Neuronal stem cell (in vitro differentiated cells): ENCODE measurements around the gene GSTM1.
A peak's percentile ranks its signal among the peaks of the same experiment; 100 is the strongest.

ENCODE experiments used
- DNase-seq: peaks from one replicate; pipeline ENCODE4 v3.0.0-alpha.2; 2013; ENCODE audit warnings: low spot score
- H2AFZ ChIP-seq: one replicate; pipeline ENCODE4 v1.6.1; 2013; ENCODE audit warnings: mild to moderate bottlenecking, low read length, inconsistent platforms
- H2AK5ac ChIP-seq: 2 replicates; pipeline ENCODE4 v1.6.1; 2013; ENCODE audit warnings: low read depth, mild to moderate bottlenecking, inconsistent platforms, low read length, moderate library complexity, mixed read lengths
- H2BK120ac ChIP-seq: 2 replicates; pipeline ENCODE4 v1.6.1; 2013; ENCODE audit warnings: low read depth, mild to moderate bottlenecking, inconsistent platforms, low read length, moderate library complexity, mixed read lengths
- H2BK12ac ChIP-seq: one replicate; pipeline ENCODE4 v1.6.1; 2013; ENCODE audit warnings: low read length, inconsistent platforms
- H2BK15ac ChIP-seq: 2 replicates; pipeline ENCODE4 v1.6.1; 2013; ENCODE audit warnings: mild to moderate bottlenecking, low read length, inconsistent platforms, mixed read lengths
- H2BK5ac ChIP-seq: one replicate; pipeline ENCODE4 v1.6.1; 2013; ENCODE audit warnings: inconsistent platforms, mild to moderate bottlenecking, low read length, moderate library complexity
- H3K14ac ChIP-seq: one replicate; pipeline ENCODE4 v1.6.1; 2013; ENCODE audit warnings: low read length, inconsistent platforms
- H3K18ac ChIP-seq: 2 replicates; pipeline ENCODE4 v1.6.1; 2013; ENCODE audit warnings: low read length, inconsistent platforms
- H3K23ac ChIP-seq: 2 replicates; pipeline ENCODE4 v1.6.1; 2013; ENCODE audit warnings: low read depth, mild to moderate bottlenecking, mixed read lengths, low read length, inconsistent platforms; ENCODE audit not compliant: poor library complexity
- H3K27ac ChIP-seq: replicated peaks from 3 replicates; pipeline ENCODE4 v1.5.1; 2013; ENCODE audit warnings: low read length, inconsistent platforms
- H3K27me3 ChIP-seq, 3 experiments: 2 replicates each; pipeline ENCODE4 v1.6.1; 2013; ENCODE audit warnings: low read length in 3 of 3, mild to moderate bottlenecking in 2 of 3, inconsistent platforms in 1 of 3, low read depth in 1 of 3, mixed read lengths in 1 of 3, moderate library complexity in 1 of 3; ENCODE audit not compliant: control insufficient read depth in 3 of 3, insufficient read depth in 3 of 3
- H3K36me3 ChIP-seq, 2 donors: replicated peaks in 1 of 2; 2 replicates each; pipeline ENCODE4 v1.6.1; 2013; ENCODE audit warnings: low read length in 2 of 2; ENCODE audit not compliant: control insufficient read depth in 2 of 2, insufficient read depth in 2 of 2
- H3K4ac ChIP-seq: 2 replicates; pipeline ENCODE4 v1.6.1; 2013; ENCODE audit warnings: inconsistent platforms, mild to moderate bottlenecking, low read length, moderate library complexity
- H3K4me1 ChIP-seq, 2 donors: 1 replicate in 1 of 2; 2 replicates in 1 of 2; pipeline ENCODE4 v1.6.1; 2013; ENCODE audit warnings: low read length in 2 of 2, low read depth in 1 of 2; ENCODE audit not compliant: control insufficient read depth in 2 of 2, insufficient read depth in 1 of 2
- H3K4me2 ChIP-seq: one replicate; pipeline ENCODE4 v1.6.1; 2013; ENCODE audit warnings: mild to moderate bottlenecking, low read length, inconsistent platforms; ENCODE audit not compliant: insufficient read depth, poor library complexity, severe bottlenecking
- H3K4me3 ChIP-seq, 2 donors: 2 replicates each; pipeline ENCODE4 v1.5.1; 2013; ENCODE audit warnings: low read length in 2 of 2, mild to moderate bottlenecking in 2 of 2, inconsistent platforms in 1 of 2, moderate library complexity in 1 of 2
- H3K79me1 ChIP-seq: one replicate; pipeline ENCODE4 v1.6.1; 2013; ENCODE audit warnings: low read depth, mild to moderate bottlenecking, inconsistent platforms, low read length, moderate library complexity
- H3K9ac ChIP-seq: one replicate; pipeline ENCODE4 v1.6.1; 2013; ENCODE audit warnings: mild to moderate bottlenecking, low read depth, low read length, inconsistent platforms; ENCODE audit not compliant: poor library complexity
- H3K9me3 ChIP-seq, 2 donors: replicated peaks in 1 of 2; 2 replicates each; pipeline versions ENCODE3 to v1.6.1; 2013; ENCODE audit warnings: low read length in 2 of 2, mild to moderate bottlenecking in 2 of 2, inconsistent platforms in 1 of 2, low read depth in 1 of 2, mixed read lengths in 1 of 2, moderate library complexity in 1 of 2; ENCODE audit not compliant: control insufficient read depth in 2 of 2, insufficient read depth in 1 of 2
- H4K8ac ChIP-seq: one replicate; pipeline ENCODE4 v1.6.1; 2013; ENCODE audit warnings: low read depth, mild to moderate bottlenecking, inconsistent platforms, low read length, moderate library complexity
- H4K91ac ChIP-seq: one replicate; pipeline ENCODE4 v1.6.1; 2013; ENCODE audit warnings: low read length, low read depth, mild to moderate bottlenecking, inconsistent platforms; ENCODE audit not compliant: poor library complexity
- WGBS, 2 donors: extraction: QIAGEN DNeasy Blood & Tissue Kit; methylation state at CpG; one replicate each; pipeline ENCODE4 v1.1.7; 2013; ENCODE audit warnings: missing lambda C conversion rate in 2 of 2, mixed read lengths in 1 of 2; ENCODE audit not compliant: insufficient read length in 2 of 2, insufficient replicate concordance in 1 of 2; ENCODE audit errors: extremely low coverage in 2 of 2; 5-methylcytosine and 5-hydroxymethylcytosine counted together

The GSTM1 gene

GRCh38 chr1:109657395-109657794, 30.2 kb upstream of the GSTM1 start:
- no CpG with 5 or more reads among the region's 4 CpGs for WGBS, 2 donors
- Histone ChIP-seq H3K4me1 (peaks cover 3 to 9% of the 10 kb centered on the region in 2 donors), H3K18ac (peak overlapping the region; percentile 30), H3K27ac (no peak overlapping the region), H4K91ac (no peak overlapping the region), H3K4me3 (no peak overlapping the region), H4K8ac (no peak overlapping the region), H2AK5ac (no peak overlapping the region), H2BK120ac (no peak overlapping the region), H3K27me3 (peaks cover 0 to 11% (median 3%) of the 10 kb centered on the region in 3 experiments), H3K4me2 (no peak overlapping the region), H2BK15ac (no peak overlapping the region), H3K23ac (no peak overlapping the region), H3K79me1 (no peaks in the 10 kb centered on the region), H2BK12ac (no peak overlapping the region), H3K36me3 (peaks cover 0 to 14% of the 10 kb centered on the region in 2 donors), H3K4ac (no peak overlapping the region), H3K9ac (no peak overlapping the region), H2BK5ac (no peak overlapping the region), H2AFZ (no peak overlapping the region), H3K14ac (no peak overlapping the region), H3K9me3 (no peaks in the 10 kb centered on the region)
- DNase-seq, result no peak

DNA sequence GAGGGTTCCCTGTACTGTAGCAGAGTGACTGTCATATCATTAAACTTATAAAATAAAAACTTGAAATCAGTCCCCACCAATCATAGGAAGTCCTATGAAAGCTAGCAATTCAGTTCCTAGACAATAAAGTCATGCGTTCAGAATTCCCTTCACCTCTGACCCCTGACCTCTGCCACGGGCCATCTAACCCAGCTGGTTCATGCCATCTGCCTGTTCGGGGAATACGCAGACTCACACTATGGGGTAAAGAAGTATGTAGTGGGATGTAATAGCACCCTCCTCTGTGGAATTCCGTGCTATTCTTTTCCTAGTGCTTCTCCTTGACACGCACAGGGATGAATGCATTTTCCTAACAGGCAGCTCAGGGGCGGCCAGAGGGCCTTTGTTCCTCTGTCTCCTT, 29.6 kb upstream of the GSTM1 start:
- Histone ChIP-seq H3K4ac (no peak overlapping the region), H3K27ac (no peak overlapping the region), H2BK12ac (no peak overlapping the region), H2AFZ (no peak overlapping the region), H3K4me3 (no peak overlapping the region), H3K18ac (no peak overlapping the region), H2AK5ac (no peak overlapping the region), H3K4me1 (peaks cover 3 to 9% of the 10 kb centered on the region in 2 donors), H4K8ac (no peak overlapping the region), H2BK5ac (no peak overlapping the region), H3K27me3 (peaks cover 0 to 11% (median 0%) of the 10 kb centered on the region in 3 experiments), H4K91ac (no peak overlapping the region), H3K23ac (no peak overlapping the region), H3K36me3 (peaks cover 0 to 14% of the 10 kb centered on the region in 2 donors), H3K79me1 (no peaks in the 10 kb centered on the region), H3K4me2 (no peak overlapping the region), H2BK15ac (no peak overlapping the region), H3K14ac (no peak overlapping the region), H3K9ac (no peak overlapping the region), H2BK120ac (no peak overlapping the region), H3K9me3 (no peaks in the 10 kb centered on the region)
- no CpG with 5 or more reads among the region's 7 CpGs for WGBS, 2 donors
- no peak for DNase-seq

GRCh38 chr1:109658533-109659042, 29.0 kb upstream of the GSTM1 start:
- Histone ChIP-seq H3K36me3 (peaks cover 0 to 14% of the 10 kb centered on the region in 2 donors), H4K8ac (no peak overlapping the region), H2BK12ac (no peak overlapping the region), H3K27me3 (peaks cover 0 to 9% (median 0%) of the 10 kb centered on the region in 3 experiments), H3K4ac (no peak overlapping the region), H3K4me3 (no peak overlapping the region), H3K27ac (no peak overlapping the region), H3K23ac (peak overlapping the region; percentile 68), H3K14ac (no peak overlapping the region), H2AFZ (no peak overlapping the region), H3K9me3 (no peaks in the 10 kb centered on the region), H3K18ac (no peak overlapping the region), H2BK15ac (no peak overlapping the region), H4K91ac (no peak overlapping the region), H2AK5ac (no peak overlapping the region), H2BK5ac (no peak overlapping the region), H3K79me1 (no peaks in the 10 kb centered on the region), H3K4me1 (peaks cover 3 to 9% of the 10 kb centered on the region in 2 donors), H2BK120ac (no peak overlapping the region), H3K4me2 (no peak overlapping the region), H3K9ac (peak overlapping the region; percentile 12)
- DNase-seq, result no peak
- no CpG with 5 or more reads among the region's 3 CpGs for WGBS, 2 donors

DNA sequence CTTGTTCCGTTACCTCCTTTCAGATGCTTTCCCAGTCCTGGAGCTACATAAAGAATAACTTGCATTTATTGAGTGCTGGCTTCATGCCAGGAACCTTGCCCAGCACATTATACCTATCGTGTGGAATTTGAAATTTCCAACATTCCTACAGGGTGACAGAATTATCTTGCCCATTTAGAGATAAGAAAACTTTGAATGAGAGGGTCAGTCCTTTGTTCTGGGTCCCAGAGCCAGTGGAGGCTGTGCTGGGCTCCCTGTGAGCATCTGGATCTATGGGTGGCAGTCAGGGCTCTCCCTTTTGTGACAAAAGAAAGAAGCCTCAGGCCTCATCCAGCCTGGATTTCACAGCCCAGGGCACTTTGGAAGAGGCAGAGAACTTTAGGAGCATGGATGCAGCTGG, 28.5 kb upstream of the GSTM1 start:
- H2BK15ac ChIP-seq, result no peak overlapping the region
- H2BK12ac ChIP-seq, result no peak overlapping the region
- H2BK120ac ChIP-seq, result no peak overlapping the region
- H3K23ac ChIP-seq, result no peak overlapping the region
- no peak overlapping the region for H3K14ac ChIP-seq
- H4K8ac ChIP-seq, result no peak overlapping the region
- no peak overlapping the region for H3K9ac ChIP-seq
- H2AK5ac ChIP-seq, result no peak overlapping the region
- no peak overlapping the region for H2BK5ac ChIP-seq
- DNase-seq, result no peak
- H3K79me1 ChIP-seq, result no peaks in the 10 kb centered on the region
- H3K27ac ChIP-seq, result no peak overlapping the region
- H3K27me3 ChIP-seq, result peaks cover 0 to 9% (median 0%) of the 10 kb centered on the region in 3 experiments
- H3K4ac ChIP-seq, result no peak overlapping the region
- peaks cover 3 to 9% of the 10 kb centered on the region in 2 donors for H3K4me1 ChIP-seq
- no peak overlapping the region for H2AFZ ChIP-seq
- H3K36me3 ChIP-seq, result peaks cover 0 to 14% of the 10 kb centered on the region in 2 donors
- no CpG with 5 or more reads among the region's 2 CpGs for WGBS, 2 donors
- no peak overlapping the region for H3K18ac ChIP-seq
- H4K91ac ChIP-seq, result no peak overlapping the region
- no peak overlapping the region for H3K4me3 ChIP-seq
- no peaks in the 10 kb centered on the region for H3K9me3 ChIP-seq
- no peak overlapping the region for H3K4me2 ChIP-seq
